ENCODE measurements around the gene TNRC6B.
"Not testable (repeated sequence)": the region's sequence is repeated elsewhere in the genome, so short reads cannot be mapped to it uniquely, and the experiment has no call there.

The TNRC6B gene

GRCh38 chr22:40300884-40301672, 123.4 kb downstream of the TNRC6B start:
- Histone ChIP-seq H3K4me3 (ENCODE audit: insufficient read depth, low read depth, low read length, poor library complexity, severe bottlenecking) (no peak overlapping the region), H3K4me1 (ENCODE audit: control insufficient read depth, insufficient read depth, low read length, poor library complexity, severe bottlenecking) (no peaks in the 10 kb centered on the region), H3K27ac (ENCODE audit: insufficient read depth, low read length, poor library complexity, severe bottlenecking) (no peak overlapping the region), H3K9me3 (ENCODE audit: control insufficient read depth, low read length) (no peaks in the 10 kb centered on the region), H3K36me3 (ENCODE audit: control insufficient read depth, insufficient read depth, low read length) (peaks cover 50% of the 10 kb centered on the region), H3K27me3 (replicated peaks; ENCODE audit: control insufficient read depth, insufficient read depth, low read length, poor library complexity, severe bottlenecking) (no peaks in the 10 kb centered on the region)
- DNase-seq, result no peak

- H3K4me3 ChIP-seq (ENCODE audit: insufficient read depth, low read depth, low read length, poor library complexity, severe bottlenecking), result no peak overlapping the region
- peaks cover 52% of the 10 kb centered on the region for H3K36me3 ChIP-seq (ENCODE audit: control insufficient read depth, insufficient read depth, low read length)
- no peaks in the 10 kb centered on the region for H3K9me3 ChIP-seq (ENCODE audit: control insufficient read depth, low read length)
- H3K4me1 ChIP-seq (ENCODE audit: control insufficient read depth, insufficient read depth, low read length, poor library complexity, severe bottlenecking), result no peaks in the 10 kb centered on the region
- DNase-seq, result no peak
- H3K27ac ChIP-seq (ENCODE audit: insufficient read depth, low read length, poor library complexity, severe bottlenecking), result no peak overlapping the region
- H3K27me3 ChIP-seq (replicated peaks; ENCODE audit: control insufficient read depth, insufficient read depth, low read length, poor library complexity, severe bottlenecking), result no peaks in the 10 kb centered on the region
Measured at GRCh38 chr22:40302149-40302548, 124.4 kb downstream of the TNRC6B start.

GRCh38 chr22:40305625-40306024, 127.9 kb downstream of the TNRC6B start:
- Histone ChIP-seq H3K27ac (ENCODE audit: insufficient read depth, low read length, poor library complexity, severe bottlenecking) (no peak overlapping the region), H3K27me3 (replicated peaks; ENCODE audit: control insufficient read depth, insufficient read depth, low read length, poor library complexity, severe bottlenecking) (no peaks in the 10 kb centered on the region), H3K4me3 (ENCODE audit: insufficient read depth, low read depth, low read length, poor library complexity, severe bottlenecking) (no peak overlapping the region), H3K4me1 (ENCODE audit: control insufficient read depth, insufficient read depth, low read length, poor library complexity, severe bottlenecking) (peaks cover 3% of the 10 kb centered on the region), H3K36me3 (ENCODE audit: control insufficient read depth, insufficient read depth, low read length) (peaks cover 79% of the 10 kb centered on the region), H3K9me3 (ENCODE audit: control insufficient read depth, low read length) (no peaks in the 10 kb centered on the region)
- DNase-seq, result no peak

GRCh38 chr22:40308999-40309573, 131.4 kb downstream of the TNRC6B start:
- H3K4me1 ChIP-seq (ENCODE audit: control insufficient read depth, insufficient read depth, low read length, poor library complexity, severe bottlenecking), result peaks cover 3% of the 10 kb centered on the region
- no peaks in the 10 kb centered on the region for H3K27me3 ChIP-seq (replicated peaks; ENCODE audit: control insufficient read depth, insufficient read depth, low read length, poor library complexity, severe bottlenecking)
- no peak overlapping the region for H3K27ac ChIP-seq (ENCODE audit: insufficient read depth, low read length, poor library complexity, severe bottlenecking)
- H3K36me3 ChIP-seq (ENCODE audit: control insufficient read depth, insufficient read depth, low read length), result peaks cover 78% of the 10 kb centered on the region
- no peaks in the 10 kb centered on the region for H3K9me3 ChIP-seq (ENCODE audit: control insufficient read depth, low read length)
- no peak overlapping the region for H3K4me3 ChIP-seq (ENCODE audit: insufficient read depth, low read depth, low read length, poor library complexity, severe bottlenecking)
- DNase-seq, result no peak

- Histone ChIP-seq H3K4me1 (ENCODE audit: control insufficient read depth, insufficient read depth, low read length, poor library complexity, severe bottlenecking) (peaks cover 3% of the 10 kb centered on the region), H3K9me3 (ENCODE audit: control insufficient read depth, low read length) (no peaks in the 10 kb centered on the region), H3K27ac (ENCODE audit: insufficient read depth, low read length, poor library complexity, severe bottlenecking) (no peak overlapping the region), H3K36me3 (ENCODE audit: control insufficient read depth, insufficient read depth, low read length) (peaks cover 83% of the 10 kb centered on the region), H3K27me3 (replicated peaks; ENCODE audit: control insufficient read depth, insufficient read depth, low read length, poor library complexity, severe bottlenecking) (no peaks in the 10 kb centered on the region), H3K4me3 (ENCODE audit: insufficient read depth, low read depth, low read length, poor library complexity, severe bottlenecking) (no peak overlapping the region)
- no peak for DNase-seq
Measured at GRCh38 chr22:40309631-40310030, 131.9 kb downstream of the TNRC6B start.

- Histone ChIP-seq H3K27me3 (replicated peaks; ENCODE audit: control insufficient read depth, insufficient read depth, low read length, poor library complexity, severe bottlenecking) (no peaks in the 10 kb centered on the region), H3K27ac (ENCODE audit: insufficient read depth, low read length, poor library complexity, severe bottlenecking) (no peak overlapping the region), H3K4me1 (ENCODE audit: control insufficient read depth, insufficient read depth, low read length, poor library complexity, severe bottlenecking) (peaks cover 3% of the 10 kb centered on the region), H3K4me3 (ENCODE audit: insufficient read depth, low read depth, low read length, poor library complexity, severe bottlenecking) (no peak overlapping the region), H3K36me3 (ENCODE audit: control insufficient read depth, insufficient read depth, low read length) (peaks cover 85% of the 10 kb centered on the region), H3K9me3 (ENCODE audit: control insufficient read depth, low read length) (no peaks in the 10 kb centered on the region)
- no peak for DNase-seq
Measured at GRCh38 chr22:40310081-40310767, 132.5 kb downstream of the TNRC6B start.

- no peak for DNase-seq
- no peaks in the 10 kb centered on the region for H3K27me3 ChIP-seq (replicated peaks; ENCODE audit: control insufficient read depth, insufficient read depth, low read length, poor library complexity, severe bottlenecking)
- peaks cover 84% of the 10 kb centered on the region for H3K36me3 ChIP-seq (ENCODE audit: control insufficient read depth, insufficient read depth, low read length)
- peaks cover 3% of the 10 kb centered on the region for H3K4me1 ChIP-seq (ENCODE audit: control insufficient read depth, insufficient read depth, low read length, poor library complexity, severe bottlenecking)
- H3K27ac ChIP-seq (ENCODE audit: insufficient read depth, low read length, poor library complexity, severe bottlenecking), result no peak overlapping the region
- H3K4me3 ChIP-seq (ENCODE audit: insufficient read depth, low read depth, low read length, poor library complexity, severe bottlenecking), result no peak overlapping the region
- H3K9me3 ChIP-seq (ENCODE audit: control insufficient read depth, low read length), result no peaks in the 10 kb centered on the region
Measured at GRCh38 chr22:40310768-40311120, 133.0 kb downstream of the TNRC6B start.

GRCh38 chr22:40311646-40312045, 133.9 kb downstream of the TNRC6B start:
- H3K27me3 ChIP-seq (replicated peaks; ENCODE audit: control insufficient read depth, insufficient read depth, low read length, poor library complexity, severe bottlenecking); H3K9me3 ChIP-seq (ENCODE audit: control insufficient read depth, low read length); H3K4me3 ChIP-seq (ENCODE audit: insufficient read depth, low read depth, low read length, poor library complexity, severe bottlenecking); DNase-seq; H3K4me1 ChIP-seq (ENCODE audit: control insufficient read depth, insufficient read depth, low read length, poor library complexity, severe bottlenecking); H3K27ac ChIP-seq (ENCODE audit: insufficient read depth, low read length, poor library complexity, severe bottlenecking): not testable (repeated sequence)
- H3K36me3 ChIP-seq (ENCODE audit: control insufficient read depth, insufficient read depth, low read length), result peaks cover 86% of the 10 kb centered on the region

GRCh38 chr22:40312050-40312449, 134.3 kb downstream of the TNRC6B start:
- Histone ChIP-seq H3K27ac (ENCODE audit: insufficient read depth, low read length, poor library complexity, severe bottlenecking) (no peak overlapping the region), H3K27me3 (replicated peaks; ENCODE audit: control insufficient read depth, insufficient read depth, low read length, poor library complexity, severe bottlenecking) (no peaks in the 10 kb centered on the region), H3K4me1 (ENCODE audit: control insufficient read depth, insufficient read depth, low read length, poor library complexity, severe bottlenecking) (peaks cover 3% of the 10 kb centered on the region), H3K9me3 (ENCODE audit: control insufficient read depth, low read length) (no peaks in the 10 kb centered on the region), H3K4me3 (ENCODE audit: insufficient read depth, low read depth, low read length, poor library complexity, severe bottlenecking) (no peak overlapping the region), H3K36me3 (ENCODE audit: control insufficient read depth, insufficient read depth, low read length) (peaks cover 89% of the 10 kb centered on the region)
- no peak for DNase-seq

GRCh38 chr22:40313007-40313406, 135.3 kb downstream of the TNRC6B start:
- no peak overlapping the region for H3K4me3 ChIP-seq (ENCODE audit: insufficient read depth, low read depth, low read length, poor library complexity, severe bottlenecking)
- no peaks in the 10 kb centered on the region for H3K9me3 ChIP-seq (ENCODE audit: control insufficient read depth, low read length)
- no peak for DNase-seq
- H3K27ac ChIP-seq (ENCODE audit: insufficient read depth, low read length, poor library complexity, severe bottlenecking), result peak overlapping the region; percentile 18
- peaks cover 89% of the 10 kb centered on the region for H3K36me3 ChIP-seq (ENCODE audit: control insufficient read depth, insufficient read depth, low read length)
- no peaks in the 10 kb centered on the region for H3K27me3 ChIP-seq (replicated peaks; ENCODE audit: control insufficient read depth, insufficient read depth, low read length, poor library complexity, severe bottlenecking)
- H3K4me1 ChIP-seq (ENCODE audit: control insufficient read depth, insufficient read depth, low read length, poor library complexity, severe bottlenecking), result peaks cover 3% of the 10 kb centered on the region

Data from effector memory CD4-positive, alpha-beta T cell (primary cell).